Right kidney (tissue), 1 donor: ENCODE measurements around the gene PACRG.

Source experiments
- DNase-seq: peaks from one replicate; pipeline ENCODE4 v3.0.0-alpha.2; 2016

PACRG gene

DNA sequence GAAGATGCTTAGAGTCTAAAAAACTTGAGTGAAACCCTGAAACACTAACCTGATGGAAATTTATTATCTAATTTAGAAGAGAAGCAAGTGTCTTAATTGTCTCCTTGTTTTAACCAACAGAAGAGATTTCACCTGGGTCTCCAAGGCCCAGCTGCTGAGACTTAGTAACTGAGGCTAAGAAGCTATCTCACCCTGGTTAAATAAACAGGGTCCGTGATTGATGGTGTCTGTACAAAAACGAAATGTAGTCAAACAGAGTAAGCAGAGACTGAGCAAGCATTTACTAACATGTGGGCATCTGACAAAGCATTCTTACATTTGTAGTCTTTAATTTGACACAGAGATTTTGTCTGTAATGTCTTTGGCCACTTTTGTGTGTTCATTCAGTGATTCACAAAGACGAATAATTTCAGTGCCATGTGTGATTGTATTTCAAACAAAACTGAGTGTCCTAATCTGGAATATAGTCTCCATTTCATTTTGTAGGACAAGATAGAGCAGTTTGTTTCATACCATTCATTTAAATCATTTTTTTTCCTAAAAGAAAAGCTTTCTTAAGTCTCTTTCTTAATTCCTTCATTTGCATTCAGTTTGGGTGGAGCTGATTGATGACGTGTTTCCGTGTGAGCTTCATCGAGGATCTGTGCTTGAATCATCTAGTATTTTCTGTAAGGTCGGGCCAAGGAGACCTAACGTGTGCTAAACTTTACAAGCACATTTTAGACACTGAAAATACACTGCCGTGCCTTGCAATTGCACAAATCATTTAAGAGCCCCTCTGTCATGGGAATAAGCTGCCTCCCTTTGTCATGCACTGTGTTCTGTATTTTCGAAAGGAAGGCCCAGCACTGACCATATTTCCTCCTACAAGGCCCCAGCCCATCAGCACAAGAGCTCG lies 516.2 kb downstream of the PACRG start:
- DNase-seq, result no peak

- no peak for DNase-seq
These were observed 520.3 kb downstream of the PACRG start for GRCh38 chr6:163248051-163248450.

- DNase-seq, result no peak
These were observed 521.9 kb downstream of the PACRG start for GRCh38 chr6:163249651-163250101.

- no peak for DNase-seq
These were observed 522.3 kb downstream of the PACRG start for GRCh38 chr6:163250116-163250515.

DNA sequence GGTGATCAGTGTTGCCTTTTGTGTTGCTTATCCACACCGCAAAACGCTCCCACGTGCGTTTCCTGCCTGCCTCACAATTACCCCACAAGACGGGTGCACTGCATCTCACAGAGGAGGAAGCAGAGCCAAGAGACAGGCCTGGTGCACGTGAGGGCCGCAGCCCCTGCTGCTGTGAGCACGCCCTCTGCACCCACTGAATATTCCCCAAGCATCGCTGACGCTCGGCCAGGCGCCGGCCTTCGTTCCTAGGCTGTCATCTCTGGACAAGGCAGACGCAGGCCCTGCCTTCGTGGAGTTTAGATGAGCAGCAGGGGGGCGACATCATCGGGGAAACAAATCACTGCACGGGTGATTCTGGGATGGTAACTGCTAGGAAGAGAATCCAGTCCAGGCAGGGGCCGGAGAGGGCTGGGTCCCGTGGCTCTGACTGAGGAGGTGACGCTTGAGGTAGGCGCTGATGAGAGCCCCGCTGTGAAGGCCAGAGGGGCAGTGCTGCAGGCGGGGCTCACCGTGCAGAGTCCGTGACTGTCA lies 524.4 kb downstream of the PACRG start:
- DNase-seq, result no peak

- no peak for DNase-seq
These were observed 525.9 kb downstream of the PACRG start for GRCh38 chr6:163253556-163254213.

GRCh38 chr6:163254341-163254835 lies 526.6 kb downstream of the PACRG start:
- no peak for DNase-seq

- no peak for DNase-seq
These were observed 527.5 kb downstream of the PACRG start for GRCh38 chr6:163255265-163255664.

DNA sequence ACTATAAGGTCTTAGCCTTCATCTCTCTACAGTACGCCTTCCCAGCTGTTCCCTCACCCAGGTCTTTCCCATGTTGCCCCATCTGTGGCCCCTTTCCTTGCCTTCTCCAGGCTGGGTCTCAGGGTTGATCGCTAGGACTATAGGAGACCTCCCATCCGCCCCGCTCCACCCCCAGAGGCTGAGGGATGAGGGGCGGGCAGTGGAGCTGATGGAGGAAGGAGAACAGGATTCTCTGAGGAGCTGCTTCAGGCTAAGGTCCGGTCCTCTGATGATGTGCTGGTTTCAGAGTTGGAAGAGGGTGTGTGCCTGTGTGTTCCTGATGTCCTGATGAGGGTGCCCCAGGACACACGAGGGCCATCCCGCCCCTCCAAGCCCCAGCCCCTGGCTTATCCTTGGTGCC lies 531.9 kb downstream of the PACRG start:
- DNase-seq, result no peak

GRCh38 chr6:163260111-163260895 lies 532.5 kb downstream of the PACRG start:
- DNase-seq, result peak; percentile 56

DNA sequence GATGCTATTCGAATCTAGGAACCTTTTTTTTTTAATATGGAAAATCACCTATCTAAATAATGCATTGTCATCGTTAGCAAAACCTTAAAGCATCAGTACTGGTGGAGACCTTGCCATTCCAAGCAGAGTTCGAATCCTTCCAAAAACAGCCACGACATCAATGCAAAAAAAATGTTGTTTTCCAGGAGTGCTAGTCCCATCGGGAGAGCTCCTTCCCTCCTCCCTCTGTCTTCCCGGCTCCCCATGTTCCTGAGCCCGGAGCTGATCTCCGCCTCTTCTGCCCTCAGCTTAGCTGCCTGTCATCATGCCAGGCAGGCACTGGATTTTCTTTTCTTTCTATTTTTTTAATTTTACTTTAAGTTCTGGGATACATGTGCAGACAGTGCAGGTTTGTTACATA lies 533.1 kb downstream of the PACRG start:
- DNase-seq, result no peak

GRCh38 chr6:163261361-163261760 lies 533.6 kb downstream of the PACRG start:
- DNase-seq, result no peak

- no peak for DNase-seq
These were observed 534.3 kb downstream of the PACRG start for GRCh38 chr6:163262080-163262479.

DNA sequence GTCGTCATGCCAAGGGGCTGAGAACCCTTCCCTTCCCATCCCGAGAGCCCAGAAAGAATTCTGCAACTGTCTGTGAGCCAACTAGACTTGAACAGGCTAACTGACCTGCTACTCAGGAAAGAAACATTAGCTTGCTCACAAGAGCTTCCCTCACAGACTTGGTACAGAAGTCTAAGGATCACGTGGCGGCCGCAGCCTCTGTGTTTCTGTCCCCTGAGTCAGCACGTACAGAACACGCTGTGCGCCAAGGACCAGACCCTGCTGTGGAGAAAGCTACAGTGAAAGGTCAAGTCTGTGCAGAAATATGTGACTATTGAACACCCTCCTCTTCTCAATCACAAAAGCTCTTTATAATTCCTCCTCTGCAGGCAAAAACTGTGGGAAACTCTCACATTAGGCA lies 535.4 kb downstream of the PACRG start:
- no peak for DNase-seq

DNA sequence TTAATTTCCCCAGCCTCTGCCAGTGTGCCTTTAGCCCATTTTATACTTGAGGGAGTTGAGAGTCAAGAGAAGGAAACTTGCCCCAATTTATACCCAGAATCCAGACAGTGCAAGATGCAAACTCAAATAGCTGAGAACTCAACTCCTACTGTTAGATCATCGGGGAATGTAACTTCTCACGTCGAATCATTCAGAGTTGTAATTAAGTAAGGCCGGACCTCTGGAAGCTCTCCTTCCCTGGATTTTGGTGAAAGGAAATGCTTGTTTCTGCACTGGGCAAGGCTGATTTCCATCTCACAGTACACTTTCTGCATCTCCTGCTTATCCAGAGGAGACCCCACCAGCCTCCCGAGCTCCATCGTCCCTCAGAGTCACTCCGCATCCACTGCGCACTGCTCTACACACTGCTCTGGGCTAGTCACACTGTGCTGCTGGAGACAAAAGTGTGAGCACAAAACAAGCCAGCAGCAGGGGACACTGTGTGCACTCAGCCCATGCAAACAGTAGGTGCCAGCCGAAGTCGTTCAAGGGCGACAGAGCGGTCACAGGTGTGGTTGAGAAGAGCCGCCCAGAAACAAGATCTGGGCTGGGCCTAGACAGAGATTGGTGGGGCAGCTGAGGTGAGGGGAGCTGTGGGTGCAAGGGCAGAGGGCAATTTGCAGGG lies 536.4 kb downstream of the PACRG start:
- DNase-seq, result no peak

- no peak for DNase-seq
These were observed 536.9 kb downstream of the PACRG start for GRCh38 chr6:163264662-163265035.

- no peak for DNase-seq
These were observed 553.9 kb downstream of the PACRG start for GRCh38 chr6:163281634-163282033.

- no peak for DNase-seq
These were observed 554.9 kb downstream of the PACRG start for GRCh38 chr6:163282672-163283071.

- no peak for DNase-seq
These were observed 556.4 kb downstream of the PACRG start for GRCh38 chr6:163284151-163284550.

GRCh38 chr6:163285691-163286090 lies 557.9 kb downstream of the PACRG start:
- DNase-seq, result no peak

DNA sequence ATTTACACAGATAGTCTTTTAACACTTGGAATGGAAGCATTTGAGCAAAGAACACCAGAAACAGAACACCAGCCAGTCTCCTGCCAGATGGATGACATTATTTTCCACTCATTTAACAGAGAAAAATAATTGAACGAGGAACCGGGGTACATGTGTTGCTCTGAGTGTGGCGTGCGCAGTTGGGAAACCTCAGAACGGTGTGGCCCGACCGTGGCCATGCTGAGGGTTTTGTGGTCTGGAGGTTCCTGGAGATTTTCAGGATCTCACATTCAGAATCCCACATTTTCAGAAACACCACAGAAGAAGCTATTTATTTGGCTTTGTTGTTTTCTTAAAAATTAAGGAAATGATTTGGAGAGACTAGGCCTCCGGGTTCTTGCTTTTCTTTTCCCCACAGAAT lies 559.9 kb downstream of the PACRG start:
- DNase-seq, result no peak

GRCh38 chr6:163288066-163288465 lies 560.3 kb downstream of the PACRG start:
- no peak for DNase-seq
